ENCODE measurements around the gene REV3L. TPM values are rescaled to one million over a fixed set of nuclear protein-coding genes. Genes with fewer than 3 reads are reported as not detected.

Gene REV3L
- polyA plus RNA-seq, 6 donors from 2014 or later: 3.2 to 18.5 (median 8.8) TPM

DNA sequence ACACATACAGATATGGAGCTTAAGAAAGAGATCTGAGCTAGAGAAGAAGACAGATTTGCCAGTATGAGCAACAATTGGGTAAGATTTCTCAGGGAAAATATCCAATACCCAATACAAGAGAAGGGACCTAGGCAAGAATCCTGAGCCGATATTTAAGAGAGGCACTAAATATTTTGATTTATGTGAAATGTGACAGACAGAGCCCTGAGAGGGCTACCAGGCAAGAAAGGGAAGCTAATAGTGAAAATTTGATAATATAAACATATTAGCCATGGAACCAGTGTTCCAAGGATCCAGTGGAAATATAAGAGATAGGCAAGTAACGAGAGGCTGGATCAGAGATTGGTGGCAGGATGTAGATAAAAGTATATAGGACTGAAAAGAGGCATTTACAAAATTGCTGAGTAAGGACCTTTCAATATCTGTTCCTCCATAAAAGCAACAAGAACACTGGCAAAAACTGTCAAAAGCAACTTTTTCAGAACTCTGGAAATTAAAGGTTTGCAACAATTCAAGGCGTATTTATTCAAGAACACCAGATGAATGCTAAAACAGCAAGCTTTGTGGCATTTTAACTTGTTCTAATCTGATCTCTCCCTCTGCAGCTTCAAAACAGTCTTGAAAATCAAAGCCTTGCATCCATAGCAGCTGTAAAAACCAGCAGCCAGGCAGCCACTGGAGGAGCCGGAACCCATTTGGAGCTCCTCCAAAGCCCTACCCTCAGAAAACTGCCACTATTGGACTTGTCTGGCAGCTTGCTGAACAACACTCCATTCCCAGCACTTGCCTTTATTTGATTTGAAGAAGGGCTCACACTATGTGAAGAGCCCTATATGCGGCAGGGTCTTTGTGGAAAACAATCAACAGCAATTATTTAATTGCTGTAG, 58.8 kb downstream of the REV3L start:
- peak overlapping the region in 3 of 6 donors; percentile 2 to 44 (median 34) for H3K27ac Mint-ChIP-seq
- no peak overlapping the region for H3K4me3 Mint-ChIP-seq
- H3K9me3 Mint-ChIP-seq: peaks cover 6 to 21% (median 14%) of the 10 kb centered on the region in 7 donors
- no peaks in the 10 kb centered on the region for H3K27me3 Mint-ChIP-seq
- H3K4me1 Mint-ChIP-seq: peaks cover 16 to 40% (median 26%) of the 10 kb centered on the region in 3 donors
- peaks cover 22 to 27% of the 10 kb centered on the region in 2 donors for H3K36me3 Mint-ChIP-seq
- no peak for DNase-seq
- ATAC-seq (ENCODE audit: low read depth in 2 of 2): no peak

DNA sequence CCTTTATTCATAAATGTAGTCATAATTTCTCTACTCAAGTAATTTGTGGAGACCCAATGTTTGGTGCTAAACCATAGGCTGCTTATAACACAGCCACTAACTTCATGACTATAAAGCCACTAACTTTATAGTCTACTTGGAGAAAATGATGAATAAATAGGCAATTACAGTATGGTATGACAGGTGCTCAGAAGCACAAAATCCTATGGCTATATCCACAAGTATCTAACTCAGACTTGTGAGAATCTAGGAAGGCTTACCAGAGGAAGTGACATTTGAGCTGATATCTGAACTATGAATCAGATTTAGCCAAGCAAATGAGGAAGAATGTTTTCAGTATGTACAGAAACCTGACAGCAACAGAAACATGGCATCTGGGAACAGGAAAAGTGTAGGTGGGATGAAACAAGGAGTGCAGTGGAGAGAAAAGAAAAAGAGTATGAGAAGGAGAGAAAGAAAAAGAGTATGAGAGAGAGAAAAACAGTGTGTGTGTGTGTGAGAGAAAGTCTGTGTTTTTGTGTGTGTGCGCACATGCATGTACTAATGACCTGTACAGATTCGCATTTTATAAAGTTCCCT, 59.9 kb downstream of the REV3L start:
- Mint-ChIP-seq H3K4me1 (peaks cover 16 to 33% (median 26%) of the 10 kb centered on the region in 3 donors), H3K27ac (peak overlapping the region in 4 of 6 donors; percentile 2 to 57 (median 40)), H3K27me3 (no peaks in the 10 kb centered on the region), H3K36me3 (peaks cover 16 to 17% of the 10 kb centered on the region in 2 donors), H3K9me3 (peaks cover 0 to 10% (median 3%) of the 10 kb centered on the region in 7 donors), H3K4me3 (peak overlapping the region in 2 of 8 donors; percentile 2 to 55)
- DNase-seq (no peak), ATAC-seq (ENCODE audit: low read depth in 2 of 2) (peak in 1 of 2 donors; percentile 45)

DNA sequence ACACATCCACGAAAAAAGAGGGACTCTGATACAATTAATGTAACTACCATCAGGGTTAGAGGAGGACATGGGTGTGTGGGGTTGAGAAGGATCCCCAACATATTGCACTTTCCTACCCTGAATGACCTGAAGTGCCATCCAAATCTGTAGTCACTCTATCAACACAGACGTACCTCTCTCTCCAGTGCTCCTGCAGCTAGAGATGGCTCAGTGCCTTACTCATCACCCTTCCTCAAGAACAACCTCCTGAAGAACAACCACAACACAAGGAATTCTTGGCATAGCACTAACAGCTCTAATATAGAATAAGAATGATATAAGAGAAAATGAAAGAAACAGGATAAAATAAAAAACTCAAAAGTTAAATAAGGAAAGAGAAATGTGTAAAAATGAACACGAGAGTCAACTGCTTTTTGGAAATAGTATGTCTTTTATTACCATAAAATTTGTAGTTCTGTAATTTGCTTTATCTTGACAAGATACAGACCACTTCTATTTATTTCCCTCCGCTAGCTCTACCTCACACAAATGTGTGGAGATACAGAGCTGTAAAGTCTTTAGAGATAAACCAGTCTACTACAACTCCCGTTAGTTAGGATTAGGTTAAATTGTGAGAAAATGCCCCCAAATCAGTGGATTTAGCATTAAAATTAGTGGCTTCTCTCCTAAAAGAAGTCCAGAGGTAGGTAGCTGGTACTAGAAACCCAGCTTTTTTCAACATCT, 63.9 kb downstream of the REV3L start:
- Mint-ChIP-seq H3K27ac (peak overlapping the region in 2 of 6 donors; percentile 17 to 27), H3K36me3 (peaks cover 0 to 7% of the 10 kb centered on the region in 2 donors), H3K4me3 (no peak overlapping the region), H3K9me3 (no peaks in the 10 kb centered on the region), H3K4me1 (peaks cover 11 to 17% (median 11%) of the 10 kb centered on the region in 3 donors), H3K27me3 (no peaks in the 10 kb centered on the region)
- ATAC-seq (ENCODE audit: low read depth in 2 of 2) (no peak), DNase-seq (no peak)

DNA sequence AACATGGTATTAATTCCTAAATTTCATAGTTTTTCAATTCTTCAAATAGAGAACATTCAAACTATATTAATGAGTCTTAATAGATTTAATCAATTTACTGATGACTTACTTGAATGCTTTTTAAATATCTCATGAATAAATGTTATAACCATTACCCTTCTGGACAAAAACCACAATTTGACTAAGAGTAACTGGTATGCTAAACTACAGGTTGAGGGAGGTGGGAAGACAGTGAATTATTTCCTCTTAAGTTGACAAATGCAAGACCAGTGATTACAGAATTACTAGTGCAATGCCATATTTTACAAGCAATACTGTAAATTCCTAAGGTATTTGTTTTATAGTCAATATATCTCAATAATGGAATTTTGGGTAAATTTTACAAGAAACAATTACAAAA, 65.1 kb downstream of the REV3L start:
- Mint-ChIP-seq H3K4me1 (peaks cover under 1 to 5% (median 2%) of the 10 kb centered on the region in 3 donors), H3K27me3 (no peaks in the 10 kb centered on the region), H3K9me3 (no peaks in the 10 kb centered on the region), H3K4me3 (no peak overlapping the region), H3K27ac (no peak overlapping the region), H3K36me3 (peaks cover 0 to 7% of the 10 kb centered on the region in 2 donors)
- ATAC-seq (ENCODE audit: low read depth in 2 of 2) (no peak), DNase-seq (no peak)

DNA sequence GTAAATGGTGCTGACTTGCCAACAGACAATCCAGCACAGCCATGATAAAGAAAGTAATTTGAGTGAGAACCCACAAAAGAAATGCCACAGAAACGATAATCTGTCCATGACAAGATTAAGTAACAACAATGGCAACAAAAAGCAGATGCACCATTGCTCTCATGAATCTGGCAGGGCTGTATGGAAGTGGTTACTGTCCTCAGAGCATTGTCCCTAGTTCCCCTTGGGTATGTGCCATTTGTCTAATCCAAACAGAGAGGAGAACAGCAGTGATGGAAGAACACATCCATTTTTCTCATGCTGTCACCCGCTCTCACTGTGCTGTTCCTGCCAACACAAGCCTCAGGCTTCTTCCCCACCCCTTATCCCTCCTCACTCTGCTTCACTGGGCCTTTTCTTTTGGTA, 65.8 kb downstream of the REV3L start:
- Mint-ChIP-seq H3K36me3 (peaks cover 0 to 7% of the 10 kb centered on the region in 2 donors), H3K4me1 (peaks cover 2 to 5% (median 2%) of the 10 kb centered on the region in 3 donors), H3K27me3 (no peaks in the 10 kb centered on the region), H3K9me3 (no peaks in the 10 kb centered on the region), H3K27ac (peak overlapping the region in 1 of 6 donors; percentile 3), H3K4me3 (no peak overlapping the region)
- DNase-seq: no peak
- ATAC-seq (ENCODE audit: low read depth in 2 of 2): no peak

DNA sequence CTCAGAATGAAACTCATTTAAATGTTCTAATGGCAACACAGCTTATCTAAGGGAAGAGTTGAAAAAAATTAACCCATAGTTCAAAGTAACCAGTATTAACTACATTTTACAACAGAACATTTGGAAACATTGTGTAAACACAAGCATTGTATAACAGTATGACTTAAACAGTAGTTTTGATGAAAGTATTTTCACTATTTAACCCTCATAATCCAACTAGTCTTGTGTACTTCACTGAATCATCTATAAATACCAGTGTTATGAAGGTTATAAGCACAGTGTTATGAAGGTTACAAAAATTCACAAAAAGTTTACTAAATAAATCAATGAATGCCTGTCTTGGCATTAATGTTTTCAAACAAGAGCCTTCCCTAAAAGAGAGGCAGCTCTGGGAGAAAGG, 66.5 kb downstream of the REV3L start:
- Mint-ChIP-seq H3K36me3 (peaks cover 0 to 3% of the 10 kb centered on the region in 2 donors), H3K27ac (peak overlapping the region in 1 of 6 donors; percentile 29), H3K4me3 (no peak overlapping the region), H3K4me1 (peaks cover under 1 to 5% (median 3%) of the 10 kb centered on the region in 3 donors), H3K27me3 (no peaks in the 10 kb centered on the region), H3K9me3 (no peaks in the 10 kb centered on the region)
- no peak for DNase-seq
- ATAC-seq (ENCODE audit: low read depth in 2 of 2): no peak

DNA sequence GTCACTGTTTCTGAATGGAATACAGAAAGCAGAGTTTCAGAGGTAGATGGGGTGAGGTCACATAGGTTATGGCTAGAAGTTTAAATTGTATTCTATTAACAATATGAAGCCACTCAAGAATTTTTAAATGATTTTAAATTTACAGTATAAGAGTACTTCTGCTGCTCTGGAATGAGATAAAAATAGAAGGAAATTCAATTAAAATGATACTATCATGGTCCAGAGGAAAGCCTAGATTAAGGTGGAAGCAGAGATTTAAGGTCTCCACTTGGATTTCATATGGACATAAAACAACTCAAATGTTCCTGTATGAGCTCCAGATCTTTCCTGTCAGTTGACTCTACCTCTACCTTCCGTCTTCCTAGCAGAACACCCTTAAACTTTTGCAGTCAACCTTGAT, 68.6 kb downstream of the REV3L start:
- H3K27ac Mint-ChIP-seq: no peak overlapping the region
- ATAC-seq (ENCODE audit: low read depth in 2 of 2): no peak

DNA sequence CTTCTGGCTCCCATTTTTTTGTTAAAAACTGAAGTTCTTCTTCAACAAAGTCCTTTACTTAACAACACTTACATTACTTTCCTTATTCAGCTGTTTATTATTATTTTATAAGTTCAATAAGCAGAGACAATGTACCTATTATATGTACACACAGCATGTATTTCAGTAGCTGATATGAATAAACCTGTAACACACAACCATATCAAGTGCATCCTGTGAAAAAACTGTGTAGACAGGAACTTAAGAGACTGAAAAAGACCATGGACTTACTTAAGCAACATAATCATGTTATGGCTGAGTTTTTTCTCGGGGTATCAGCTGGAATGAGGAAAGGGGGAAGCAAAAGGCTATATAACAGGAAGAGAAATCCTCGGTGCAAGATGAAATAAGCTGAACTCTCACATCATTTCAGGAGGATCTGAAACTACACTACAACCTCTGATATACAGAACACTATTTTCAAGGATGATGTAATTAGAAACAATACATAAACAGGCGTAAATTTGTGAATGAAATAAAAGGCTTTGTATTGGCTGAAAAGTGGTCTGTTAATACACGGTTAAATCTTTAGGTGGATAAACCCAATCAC, 70.9 kb downstream of the REV3L start:
- H3K27me3 Mint-ChIP-seq: no peaks in the 10 kb centered on the region
- ATAC-seq (ENCODE audit: low read depth in 2 of 2): peak; percentile 84 to 88

More for the DNA sequence above, 68.6 kb downstream of the REV3L start:
- Mint-ChIP-seq H3K4me3 (no peak overlapping the region), H3K27me3 (no peaks in the 10 kb centered on the region), H3K4me1 (peaks cover 11 to 17% (median 13%) of the 10 kb centered on the region in 3 donors), H3K9me3 (no peaks in the 10 kb centered on the region), H3K36me3 (no peaks in the 10 kb centered on the region)
- DNase-seq: no peak

DNA sequence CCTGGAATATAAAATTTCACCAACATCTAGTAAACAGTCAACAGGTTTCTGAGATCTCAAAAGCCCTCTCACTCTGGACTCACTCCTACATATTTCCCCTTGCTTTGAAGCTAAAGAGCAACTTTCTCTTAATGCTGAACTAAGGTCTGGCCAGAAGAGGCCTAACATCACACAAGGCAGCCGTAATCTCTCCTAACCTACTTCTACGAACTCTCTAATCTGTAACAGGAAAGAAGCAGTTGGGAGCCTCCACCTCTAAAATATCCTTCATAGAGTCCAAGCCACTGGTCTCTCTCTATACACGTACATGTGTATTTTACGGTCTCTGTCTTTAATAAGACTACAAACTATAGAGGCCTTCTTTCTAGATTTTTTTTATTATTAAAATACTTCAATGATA, 72.0 kb downstream of the REV3L start:
- no peaks in the 10 kb centered on the region for H3K27me3 Mint-ChIP-seq
- H3K4me1 Mint-ChIP-seq: peaks cover 16 to 25% (median 20%) of the 10 kb centered on the region in 3 donors
- H3K27ac Mint-ChIP-seq: peak overlapping the region in 5 of 6 donors; percentile 41 to 90 (median 61)
- no peak for DNase-seq
- H3K36me3 Mint-ChIP-seq: no peaks in the 10 kb centered on the region
- no peaks in the 10 kb centered on the region for H3K9me3 Mint-ChIP-seq
- no peak for ATAC-seq (ENCODE audit: low read depth in 2 of 2)
- no peak overlapping the region for H3K4me3 Mint-ChIP-seq

More for the DNA sequence above, 70.9 kb downstream of the REV3L start:
- H3K27ac Mint-ChIP-seq: peak overlapping the region in 5 of 6 donors; percentile 69 to 91 (median 83)
- DNase-seq: peak; percentile 47
- peak overlapping the region in 1 of 8 donors; percentile 46 for H3K4me3 Mint-ChIP-seq
- no peaks in the 10 kb centered on the region for H3K9me3 Mint-ChIP-seq
- H3K36me3 Mint-ChIP-seq: no peaks in the 10 kb centered on the region
- H3K4me1 Mint-ChIP-seq: peaks cover 11 to 19% (median 13%) of the 10 kb centered on the region in 3 donors

DNA sequence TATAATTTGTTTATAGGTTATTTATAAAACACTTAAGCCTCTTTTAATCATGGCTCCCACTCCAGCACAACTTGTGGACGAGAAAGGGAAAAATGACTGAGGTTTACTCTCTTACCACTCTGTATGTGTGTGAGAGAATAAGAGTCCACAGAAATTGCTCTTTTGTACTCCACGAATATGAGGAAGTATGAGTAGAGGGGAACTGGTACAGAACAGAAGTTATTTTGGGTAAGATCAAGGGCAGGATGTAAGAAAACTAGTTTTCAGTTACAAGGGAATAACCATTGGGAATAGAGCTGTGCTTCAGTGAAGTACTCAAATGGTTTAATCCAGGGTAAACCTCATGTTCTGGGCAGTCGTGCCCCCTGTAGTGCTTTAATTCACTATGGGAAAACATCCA, 72.6 kb downstream of the REV3L start:
- ATAC-seq (ENCODE audit: low read depth in 2 of 2) (peak; percentile 15 to 17), DNase-seq (peak; percentile 23)
- Mint-ChIP-seq H3K4me3 (no peak overlapping the region), H3K27me3 (no peaks in the 10 kb centered on the region), H3K36me3 (no peaks in the 10 kb centered on the region), H3K9me3 (no peaks in the 10 kb centered on the region), H3K4me1 (peaks cover 17 to 25% (median 22%) of the 10 kb centered on the region in 3 donors), H3K27ac (peak overlapping the region in 3 of 6 donors; percentile 40 to 61 (median 46))

DNA sequence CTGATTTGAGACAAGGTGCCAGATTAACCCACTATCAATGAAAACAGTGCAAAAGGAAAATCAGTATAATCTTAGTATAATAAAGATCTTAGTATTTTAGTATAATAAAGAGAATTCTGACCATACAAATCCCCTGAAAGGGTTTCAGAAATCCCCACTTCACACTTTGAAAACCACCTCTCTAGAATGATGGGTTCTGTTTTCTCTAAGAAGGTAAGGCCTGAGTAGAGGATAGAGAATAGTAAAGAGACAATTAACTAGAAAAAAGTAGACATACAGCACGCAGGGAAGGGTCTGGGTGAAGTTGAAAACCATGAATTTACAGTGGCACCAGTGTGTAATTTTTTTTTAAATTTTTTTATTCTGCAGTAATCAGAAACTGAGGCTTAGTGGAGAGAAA, 73.6 kb downstream of the REV3L start:
- ATAC-seq (ENCODE audit: low read depth in 2 of 2): no peak
- peaks cover 17 to 25% (median 22%) of the 10 kb centered on the region in 3 donors for H3K4me1 Mint-ChIP-seq
- H3K27ac Mint-ChIP-seq: peak overlapping the region in 4 of 6 donors; percentile 12 to 95 (median 50)
- H3K4me3 Mint-ChIP-seq: no peak overlapping the region
- peaks cover 0 to 1% of the 10 kb centered on the region in 2 donors for H3K36me3 Mint-ChIP-seq
- no peak for DNase-seq
- no peaks in the 10 kb centered on the region for H3K27me3 Mint-ChIP-seq
- H3K9me3 Mint-ChIP-seq: no peaks in the 10 kb centered on the region

DNA sequence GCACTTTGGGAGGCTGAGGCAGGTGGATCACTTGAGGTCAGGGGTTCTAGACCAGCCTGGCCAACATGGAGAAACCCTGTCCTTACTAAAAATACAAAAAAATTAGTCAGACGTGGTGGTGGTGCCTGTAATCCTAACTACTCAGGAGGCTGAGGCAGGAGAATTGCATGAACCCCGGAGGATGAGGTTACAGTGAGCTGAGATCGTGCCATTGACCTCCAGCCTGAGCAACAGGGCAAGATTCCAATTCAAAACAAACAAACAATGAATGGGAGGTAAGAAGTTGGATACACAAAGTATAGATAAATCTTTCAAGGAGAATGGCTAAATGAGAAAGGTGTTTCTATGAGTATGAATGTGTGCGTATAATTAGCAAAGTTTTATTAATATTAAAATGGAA, 75.3 kb downstream of the REV3L start:
- Mint-ChIP-seq H3K4me3 (no peak overlapping the region), H3K36me3 (peaks cover 9 to 12% of the 10 kb centered on the region in 2 donors), H3K9me3 (no peaks in the 10 kb centered on the region), H3K4me1 (peaks cover 17 to 25% (median 22%) of the 10 kb centered on the region in 3 donors), H3K27me3 (no peaks in the 10 kb centered on the region), H3K27ac (peak overlapping the region; percentile 79 to 99 (median 94))
- ATAC-seq (ENCODE audit: low read depth in 2 of 2) (no peak), DNase-seq (no peak)

Data from naive B cell (primary cell).